ENCODE measurements around the gene MAP4K2. TPM values are rescaled to one million over a fixed set of nuclear protein-coding genes. Genes with fewer than 3 reads are reported as not detected.

Gene MAP4K2
- total RNA-seq, 2 donors from 2014 or later, result 10.0 to 10.4 TPM

- intact Hi-C loops (cut with DNase I), result no loop called here
- ATAC-seq (no peak), DNase-seq (no peak)
Observed at GRCh38 chr11:64735725-64736259, 67.2 kb downstream of the MAP4K2 start.

Other genes starting within 250 kb of the MAP4K2 start
- not detected for gene SLC22A11, start 247.3 kb downstream of the MAP4K2 start, total RNA-seq
- not detected for gene SLC22A12, start 212.0 kb downstream of the MAP4K2 start, total RNA-seq
- 1 to 10 TPM; 3.9 to 4.0 TPM for gene NRXN2, start 80.0 kb downstream of the MAP4K2 start, total RNA-seq
- gene RASGRP2, start 59.1 kb downstream of the MAP4K2 start, total RNA-seq, result 10 to 100 TPM; 25.3 to 37.1 TPM
- gene PYGM, start 43.2 kb downstream of the MAP4K2 start, total RNA-seq, result 10 to 100 TPM; 31.3 to 48.6 TPM
- gene SF1, start 24.7 kb downstream of the MAP4K2 start, total RNA-seq, result 100 to 1,000 TPM; 154 to 208 TPM
- 10 to 100 TPM in 1 of 2 donors, 1 to 10 TPM in 1; 9.0 to 12.3 TPM for gene MEN1, start 7.3 kb upstream of the MAP4K2 start, total RNA-seq
- under 1 TPM; 0.55 to 0.65 TPM for gene CDC42BPG, start 41.4 kb upstream of the MAP4K2 start, total RNA-seq
- 10 to 100 TPM; 36.6 to 43.1 TPM for gene EHD1, start 75.4 kb upstream of the MAP4K2 start, total RNA-seq
- 10 to 100 TPM; 12.3 to 14.6 TPM for gene ATG2A, start 114.0 kb upstream of the MAP4K2 start, total RNA-seq
- 10 to 100 TPM; 17.9 to 20.5 TPM for gene PPP2R5B, start 121.5 kb upstream of the MAP4K2 start, total RNA-seq
- not detected for gene GPHA2, start 132.7 kb upstream of the MAP4K2 start, total RNA-seq
- gene MAJIN, start 168.9 kb upstream of the MAP4K2 start, total RNA-seq, result not detected
- 1 to 10 TPM; 1.4 to 1.6 TPM for gene BATF2, start 193.8 kb upstream of the MAP4K2 start, total RNA-seq
- gene ARL2, start 210.9 kb upstream of the MAP4K2 start, total RNA-seq, result 100 to 1,000 TPM; 110 to 116 TPM
- gene SNX15, start 224.2 kb upstream of the MAP4K2 start, total RNA-seq, result 10 to 100 TPM; 17.2 to 20.1 TPM
- 1 to 10 TPM; 5.2 to 9.5 TPM for gene SAC3D1, start 238.0 kb upstream of the MAP4K2 start, total RNA-seq

Data from left cardiac atrium (tissue), 4 donors.